ENCODE results near the gene SERPINB1.

SERPINB1 gene

GRCh38 chr6:2819978-2820377 is 21.7 kb downstream of the SERPINB1 start:
- DNase-seq (ENCODE audit: low spot score) = no peak
- in situ Hi-C loops (cut with MboI; ENCODE audit: low pct_unique_long_range_greater_than_20kb, low sequenced_read_pairs, unreplicated experiment) = no loop called here
- no peak for TF ChIP-seq CTCF (IDR thresholded peaks at IDR 0.05; ENCODE audit: extremely low read depth, insufficient read depth, missing control alignments)

GRCh38 chr6:2819115-2819514 is 22.5 kb downstream of the SERPINB1 start:
- no peak for DNase-seq (ENCODE audit: low spot score)
- TF ChIP-seq CTCF (IDR thresholded peaks at IDR 0.05; ENCODE audit: extremely low read depth, insufficient read depth, missing control alignments) = no peak
- in situ Hi-C loops (cut with MboI; ENCODE audit: low pct_unique_long_range_greater_than_20kb, low sequenced_read_pairs, unreplicated experiment) = no loop called here

GRCh38 chr6:2818593-2818992 is 23.1 kb downstream of the SERPINB1 start:
- no peak for DNase-seq (ENCODE audit: low spot score)
- TF ChIP-seq CTCF (IDR thresholded peaks at IDR 0.05; ENCODE audit: extremely low read depth, insufficient read depth, missing control alignments) = no peak
- in situ Hi-C loops (cut with MboI; ENCODE audit: low pct_unique_long_range_greater_than_20kb, low sequenced_read_pairs, unreplicated experiment) = no loop called here

DNA sequence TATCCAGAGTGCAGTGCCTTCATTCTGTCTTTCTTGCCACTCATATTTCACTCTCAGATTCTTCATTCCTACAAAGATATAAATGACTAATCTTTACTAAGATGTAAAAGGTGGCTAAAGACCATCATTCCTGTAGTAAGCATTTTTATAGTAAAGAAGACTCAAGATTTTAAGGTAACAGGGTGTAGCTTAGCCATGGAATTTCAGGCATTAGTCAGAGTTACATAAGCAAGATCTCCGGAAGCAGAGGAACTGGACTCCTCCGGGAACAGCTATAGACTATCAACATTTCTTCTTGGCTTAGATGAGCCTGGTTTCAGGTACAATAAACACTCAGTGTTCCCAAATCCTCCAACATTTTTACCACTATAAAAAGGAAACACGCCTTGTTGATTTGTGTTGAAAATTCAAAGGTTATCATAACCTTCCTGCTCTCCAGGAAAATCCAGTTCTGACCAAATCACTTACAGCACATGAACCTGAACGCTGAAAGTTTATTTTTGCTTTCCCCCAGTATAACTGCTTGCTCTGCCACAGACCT is 23.7 kb downstream of the SERPINB1 start:
- in situ Hi-C loops (cut with MboI; ENCODE audit: low pct_unique_long_range_greater_than_20kb, low sequenced_read_pairs, unreplicated experiment) = no loop called here
- no peak for DNase-seq (ENCODE audit: low spot score)

GRCh38 chr6:2816158-2816557 is 25.5 kb downstream of the SERPINB1 start:
- DNase-seq (ENCODE audit: low spot score) = no peak
- in situ Hi-C loops (cut with MboI; ENCODE audit: low pct_unique_long_range_greater_than_20kb, low sequenced_read_pairs, unreplicated experiment) = no loop called here
- no peak for TF ChIP-seq CTCF (IDR thresholded peaks at IDR 0.05; ENCODE audit: extremely low read depth, insufficient read depth, missing control alignments)

More for the DNA sequence above, 23.7 kb downstream of the SERPINB1 start:
- TF ChIP-seq CTCF (IDR thresholded peaks at IDR 0.05; ENCODE audit: extremely low read depth, insufficient read depth, missing control alignments) = no peak

GRCh38 chr6:2812695-2813094 is 29.0 kb downstream of the SERPINB1 start:
- no peak for DNase-seq (ENCODE audit: low spot score)
- in situ Hi-C loops (cut with MboI; ENCODE audit: low pct_unique_long_range_greater_than_20kb, low sequenced_read_pairs, unreplicated experiment) = no loop called here
- no peak for TF ChIP-seq CTCF (IDR thresholded peaks at IDR 0.05; ENCODE audit: extremely low read depth, insufficient read depth, missing control alignments)

Measured in GM13977 (cell line).